HK-2 (cell line): ENCODE data around the gene ANKRD20A1.
"Not testable (repeated sequence)": the region's sequence is repeated elsewhere in the genome, so short reads cannot be mapped to it uniquely, and the experiment has no call there.

ENCODE experiments used
- DNase-seq: peaks from one replicate; pipeline ENCODE4 v3.0.0-alpha.2; 2018; ENCODE audit not compliant: unreplicated experiment

Gene ANKRD20A1

GRCh38 chr9:67858871-67859270, at the start of gene ANKRD20A1:
TSS of gene ANKRD20A1 (plus strand) at chr9:67858931. CDS start at chr9:67859427, 496 bp downstream.
- not testable (repeated sequence) for DNase-seq

- DNase-seq, result not testable (repeated sequence)
Measured at GRCh38 chr9:67832088-67832487, 26.6 kb upstream of the ANKRD20A1 start.
